NOMO-1 treated with dmso at 0.1 percent for 144 hours (cell line): ENCODE results near the gene CFAP90.

Experiments used
- DNase-seq: peaks from one replicate; lab custom pipeline; 2025; ENCODE audit not compliant: unreplicated experiment; lab: John Stamatoyannopoulos, UW

CFAP90 gene, protein sequence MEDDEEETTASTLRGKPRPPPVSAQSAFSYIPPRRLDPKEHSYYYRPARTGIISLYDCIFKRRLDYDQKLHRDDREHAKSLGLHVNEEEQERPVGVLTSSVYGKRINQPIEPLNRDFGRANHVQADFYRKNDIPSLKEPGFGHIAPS

DNA sequence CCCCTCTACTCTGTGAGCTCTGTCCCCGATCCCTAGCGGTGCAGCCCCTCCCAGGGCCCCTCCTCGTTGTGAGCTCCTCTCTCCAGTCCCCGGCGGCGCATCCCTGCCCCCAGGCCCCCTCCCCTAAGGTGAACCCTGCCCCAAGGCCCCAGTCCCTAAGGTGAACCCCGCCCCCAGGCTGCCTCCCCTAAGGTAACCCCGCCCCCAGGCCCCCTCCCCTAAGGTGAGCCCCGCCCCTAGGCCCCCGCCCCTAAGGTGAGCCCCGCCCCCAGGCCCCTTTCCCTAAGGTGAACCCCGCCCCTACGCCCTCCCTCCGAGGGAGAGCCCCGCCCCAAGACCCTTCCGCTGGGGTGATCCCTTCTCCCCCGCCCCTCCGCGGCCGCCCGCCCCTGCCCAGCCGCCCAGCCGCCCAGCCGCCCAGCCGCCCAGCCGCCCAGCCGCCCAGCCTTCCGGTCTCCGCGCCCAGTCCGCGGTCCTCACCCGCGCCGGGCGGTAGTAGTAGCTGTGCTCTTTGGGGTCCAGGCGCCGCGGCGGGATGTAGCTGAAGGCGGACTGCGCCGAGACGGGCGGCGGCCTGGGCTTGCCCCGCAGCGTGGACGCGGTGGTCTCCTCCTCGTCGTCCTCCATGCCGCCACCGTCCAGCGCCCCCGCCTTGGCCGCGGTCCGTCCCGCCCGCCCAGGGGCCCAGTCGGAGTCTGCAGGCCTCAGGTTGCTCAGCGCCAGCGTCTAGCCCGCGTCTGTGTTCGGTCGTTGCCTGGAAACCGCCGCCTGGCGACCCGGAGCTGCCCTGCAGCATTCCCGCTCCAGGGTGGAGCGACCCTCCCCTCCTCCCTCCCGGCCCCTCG, at the start of gene CFAP90:
CFAP90 (minus strand) TSS at position 739 of the 845 bp plus-strand sequence; CDS start at position 627, 112 bp downstream.
- DNase-seq = no peak

DNA sequence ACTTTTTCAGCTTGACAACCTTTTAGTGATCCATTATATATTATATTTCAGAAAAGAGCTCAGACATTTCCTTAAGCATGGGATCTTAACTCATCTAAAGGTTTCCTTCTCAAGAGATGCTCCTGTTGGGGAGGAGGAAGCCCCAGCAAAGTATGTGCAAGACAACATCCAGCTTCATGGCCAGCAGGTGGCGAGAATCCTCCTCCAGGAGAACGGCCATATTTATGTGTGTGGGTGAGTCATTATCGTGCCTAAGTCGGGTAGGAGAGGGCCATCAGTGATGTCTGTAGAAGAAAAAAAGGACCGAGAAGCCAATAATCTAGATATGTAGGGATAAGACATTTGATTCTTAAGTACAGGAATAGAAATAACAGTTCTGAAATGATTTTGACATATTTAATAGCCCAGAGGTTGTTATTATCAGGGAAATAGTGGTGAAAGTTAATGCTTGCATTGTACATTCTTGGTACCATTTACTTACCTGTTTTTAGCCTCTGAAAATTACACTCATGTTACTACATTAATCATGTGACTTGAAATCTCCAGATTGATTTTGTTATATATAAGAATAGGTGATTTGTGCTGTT, 46.2 kb upstream of the CFAP90 start:
- DNase-seq = peak; percentile 26

DNA sequence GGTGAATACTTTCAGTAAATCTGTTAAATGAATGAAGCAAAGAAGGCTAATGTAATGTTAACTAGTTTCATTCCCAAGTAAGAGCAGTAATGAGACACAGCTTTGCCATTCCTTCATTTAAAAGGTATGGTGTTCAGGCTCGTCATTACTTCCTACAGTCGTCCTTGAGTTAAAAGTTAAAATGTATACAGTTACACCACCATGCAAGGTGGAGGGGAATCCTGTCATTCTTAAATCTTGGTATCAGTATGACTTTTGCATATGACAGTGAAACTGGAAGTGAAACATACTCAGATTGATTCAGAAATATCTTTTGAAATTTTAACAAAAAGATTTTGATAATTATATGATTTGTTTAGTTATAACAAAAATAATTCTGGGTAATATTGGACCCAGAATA, 43.9 kb upstream of the CFAP90 start:
- no peak for DNase-seq

DNA sequence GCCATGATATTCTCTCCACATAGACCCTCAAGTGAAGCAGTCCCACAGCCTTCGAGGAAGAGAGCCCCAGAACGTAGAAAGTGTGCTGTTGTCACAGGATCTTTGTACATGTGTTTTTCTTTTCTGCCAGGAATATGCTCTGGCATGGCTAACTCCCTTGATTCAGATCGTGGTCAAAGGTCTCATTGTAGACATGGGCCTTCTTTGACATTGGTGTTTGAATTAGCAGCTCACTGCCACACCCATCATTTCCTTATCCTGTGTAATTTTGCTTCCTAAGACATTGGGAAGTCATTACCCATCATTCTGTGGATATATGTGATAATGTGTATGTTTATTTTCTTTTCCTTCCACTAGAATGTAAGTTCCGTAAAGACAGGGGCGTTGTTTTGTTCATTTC, 43.5 kb upstream of the CFAP90 start:
- no peak for DNase-seq

DNA sequence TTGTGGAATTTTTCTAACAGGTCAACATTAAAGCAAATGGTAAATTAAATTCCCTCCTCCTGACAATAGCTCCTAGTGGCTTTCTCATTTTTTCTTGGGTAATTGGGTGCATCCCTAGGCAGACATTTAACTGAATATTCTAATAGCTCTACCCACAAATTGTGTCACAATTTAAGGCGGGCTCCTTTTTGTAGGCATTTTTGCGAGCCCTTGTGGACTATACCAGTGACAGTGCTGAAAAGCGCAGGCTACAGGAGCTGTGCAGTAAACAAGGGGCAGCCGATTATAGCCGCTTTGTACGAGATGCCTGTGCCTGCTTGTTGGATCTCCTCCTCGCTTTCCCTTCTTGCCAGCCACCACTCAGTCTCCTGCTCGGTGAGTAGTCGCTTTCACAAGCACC, 38.0 kb upstream of the CFAP90 start:
- DNase-seq = no peak

DNA sequence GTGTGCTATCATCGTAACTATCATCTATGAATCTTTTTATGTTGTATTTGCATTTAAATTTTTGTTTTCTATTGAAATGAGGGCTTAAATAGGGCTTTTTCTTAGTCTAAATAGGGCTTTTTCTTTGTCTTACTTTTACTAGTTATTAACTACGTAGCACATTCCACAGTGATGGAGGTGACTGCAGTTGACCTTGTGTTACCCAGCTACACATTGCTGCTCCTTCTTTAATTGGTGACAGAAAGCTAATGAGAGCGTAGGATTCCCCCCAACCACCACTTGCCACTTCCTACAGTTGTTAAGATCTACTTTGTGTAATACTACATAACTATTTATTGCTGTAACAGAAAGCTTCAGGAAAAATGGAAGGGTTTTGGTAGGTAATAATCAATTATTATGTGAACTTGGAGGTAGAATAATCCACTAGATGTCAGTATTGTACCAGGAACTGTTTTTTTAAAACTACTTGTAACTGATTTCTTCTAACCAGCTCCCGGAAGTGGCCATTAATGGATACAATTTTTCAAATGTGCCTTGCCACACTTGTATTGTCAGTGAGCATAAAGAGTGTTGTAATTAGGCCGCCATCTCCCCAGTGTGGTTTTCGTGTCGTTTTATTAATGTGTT, 36.0 kb upstream of the CFAP90 start:
- peak; percentile 15 for DNase-seq

DNA sequence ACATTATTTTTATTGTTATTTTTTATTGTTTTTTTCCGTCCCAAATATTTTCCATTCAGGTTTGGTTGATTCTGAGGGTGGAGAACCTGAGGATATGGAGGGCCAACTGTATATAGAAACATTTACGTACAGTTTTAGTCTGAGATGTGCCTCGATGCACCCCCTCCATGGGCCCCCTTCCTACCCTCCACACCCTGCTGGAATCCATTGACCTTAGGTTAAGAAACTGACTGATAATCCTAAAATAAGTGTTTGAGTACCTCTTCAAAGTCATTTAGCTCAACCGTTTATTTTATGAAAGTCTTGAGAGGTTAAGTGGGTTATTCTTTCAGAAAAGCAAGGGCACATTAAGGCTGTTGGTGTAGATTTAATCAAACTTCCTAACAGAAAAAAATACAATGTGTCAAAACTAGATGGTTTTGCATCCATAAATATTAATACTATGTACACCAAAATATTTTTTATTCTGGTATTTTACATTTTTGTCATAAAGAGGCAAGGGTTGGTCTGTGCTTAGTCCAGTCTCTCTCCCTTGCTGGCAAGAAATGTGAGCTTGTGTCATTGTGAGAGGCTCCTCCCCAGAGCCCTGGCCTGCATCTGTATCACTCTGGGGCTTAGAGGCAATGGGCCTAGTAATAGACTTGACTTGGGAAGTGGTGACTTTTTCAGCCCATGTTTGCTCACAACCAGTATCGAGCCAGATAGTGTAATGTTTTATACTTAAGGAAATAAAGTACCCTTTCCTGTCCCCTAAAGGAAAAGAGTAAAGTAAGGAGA, 33.7 kb upstream of the CFAP90 start:
- no peak for DNase-seq

DNA sequence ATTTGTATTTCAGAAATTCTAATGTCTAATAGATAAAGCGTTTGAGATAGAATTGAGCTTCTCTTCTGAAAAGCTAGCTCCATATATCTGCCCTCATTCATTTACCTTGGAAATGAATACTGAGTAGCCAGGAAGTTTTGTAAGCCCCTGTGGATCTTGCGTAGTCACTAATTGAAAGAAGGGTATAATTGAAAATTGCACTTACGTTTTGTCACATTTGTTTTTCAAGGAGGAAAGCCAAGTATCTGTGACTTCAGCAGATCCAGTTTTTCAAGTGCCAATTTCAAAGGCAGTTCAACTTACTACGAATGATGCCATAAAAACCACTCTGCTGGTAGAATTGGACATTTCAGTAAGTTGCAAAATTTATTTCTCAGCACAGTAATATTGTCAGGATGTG, 32.0 kb upstream of the CFAP90 start:
- DNase-seq = no peak

DNA sequence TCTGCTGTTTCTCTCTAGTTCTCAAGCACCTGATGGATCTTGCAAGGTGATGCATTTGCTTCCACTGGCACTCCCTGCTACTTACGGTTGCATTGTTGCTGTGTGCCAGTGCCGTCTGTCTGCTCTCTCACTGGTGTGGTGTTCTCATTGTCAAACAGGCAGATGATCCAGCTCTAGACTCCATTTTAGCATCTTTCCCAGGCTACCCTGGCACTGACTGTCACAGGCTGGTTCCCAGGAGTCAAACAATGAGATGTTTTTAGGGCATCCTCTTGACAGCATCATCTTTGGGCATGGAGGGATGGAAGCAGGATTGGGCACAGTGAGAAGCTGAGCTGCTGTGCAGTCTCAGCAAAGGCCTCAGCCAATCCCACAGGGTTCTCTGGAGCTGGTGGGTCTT, 30.9 kb upstream of the CFAP90 start:
- DNase-seq = no peak

DNA sequence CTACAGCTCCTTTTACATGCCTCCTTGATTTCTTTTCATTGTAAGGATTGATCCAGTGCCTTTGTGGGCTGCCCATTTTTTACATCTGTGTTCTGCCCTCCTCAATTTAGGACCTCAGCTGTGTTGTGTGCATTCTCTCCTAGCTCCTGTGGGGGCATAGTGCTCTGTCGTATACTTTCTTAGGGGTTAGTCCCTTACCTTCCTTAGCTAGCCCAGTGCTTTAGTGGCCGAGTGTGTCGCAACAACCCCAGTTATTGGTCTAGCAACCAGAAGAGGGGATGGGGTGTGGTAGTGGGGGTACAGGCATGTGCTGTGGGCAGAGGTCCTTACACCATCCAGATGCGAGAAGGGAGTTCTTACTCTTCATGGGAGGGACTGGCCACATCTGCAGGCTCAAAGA, 30.2 kb upstream of the CFAP90 start:
- peak; percentile 26 for DNase-seq

DNA sequence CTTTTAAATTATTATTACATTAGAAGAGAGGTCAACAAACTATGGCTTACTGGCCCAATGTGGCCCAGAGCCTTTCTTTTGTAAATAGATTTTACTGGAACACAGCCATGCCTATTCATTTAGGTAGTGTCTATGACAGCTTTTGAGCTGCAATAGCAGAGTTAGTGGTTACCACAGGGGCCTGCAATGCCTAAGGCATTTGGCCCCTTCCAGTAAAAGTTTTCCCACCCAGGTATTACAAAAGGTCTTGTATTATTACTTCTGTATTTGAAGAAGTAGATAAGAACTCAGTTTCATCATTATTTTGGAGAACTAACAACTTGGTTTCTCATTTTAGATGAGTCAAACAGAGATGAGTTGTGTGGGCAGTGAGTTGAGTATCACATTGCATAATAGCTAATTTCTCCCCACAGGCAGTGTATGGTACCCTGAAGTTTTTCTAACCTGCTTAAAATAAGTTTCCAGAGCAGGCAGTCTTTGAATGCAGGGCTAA, 27.5 kb upstream of the CFAP90 start:
- peak; percentile 90 for DNase-seq

DNA sequence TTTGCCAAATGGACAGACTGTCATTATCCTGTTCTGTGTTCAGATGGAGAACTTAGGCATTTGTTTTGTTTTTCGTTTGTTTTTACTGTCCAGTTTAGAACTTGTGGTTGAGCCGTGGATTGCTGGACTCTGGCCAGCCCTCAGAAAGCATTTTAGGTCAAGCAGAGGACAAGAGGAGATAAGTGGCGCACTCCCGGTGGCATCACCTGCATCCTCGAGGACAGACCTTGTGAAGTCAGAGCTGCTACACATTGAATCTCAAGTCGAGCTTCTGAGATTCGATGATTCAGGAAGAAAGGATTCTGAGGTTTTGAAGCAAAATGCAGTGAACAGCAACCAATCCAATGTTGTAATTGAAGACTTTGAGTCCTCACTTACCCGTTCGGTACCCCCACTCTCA, 26.9 kb upstream of the CFAP90 start:
- no peak for DNase-seq

DNA sequence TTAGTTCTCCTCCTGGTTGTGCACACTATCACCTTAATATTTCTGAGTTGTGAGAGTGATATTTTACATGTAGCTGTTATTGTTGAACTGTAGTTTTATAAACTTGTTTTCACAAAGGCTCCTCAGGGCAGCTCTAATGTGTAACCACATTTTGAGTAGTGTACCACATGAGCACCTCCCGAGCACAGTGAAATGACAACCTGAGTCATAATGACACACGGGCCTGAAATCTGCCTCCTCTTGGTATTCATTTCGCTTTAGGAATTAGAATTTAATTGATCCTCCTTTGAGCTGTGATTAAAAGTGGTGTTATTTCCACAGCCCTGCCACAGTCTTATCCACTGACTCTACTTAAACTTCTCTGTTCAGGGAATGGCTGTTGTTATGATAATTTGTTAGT, 25.9 kb upstream of the CFAP90 start:
- no peak for DNase-seq

DNA sequence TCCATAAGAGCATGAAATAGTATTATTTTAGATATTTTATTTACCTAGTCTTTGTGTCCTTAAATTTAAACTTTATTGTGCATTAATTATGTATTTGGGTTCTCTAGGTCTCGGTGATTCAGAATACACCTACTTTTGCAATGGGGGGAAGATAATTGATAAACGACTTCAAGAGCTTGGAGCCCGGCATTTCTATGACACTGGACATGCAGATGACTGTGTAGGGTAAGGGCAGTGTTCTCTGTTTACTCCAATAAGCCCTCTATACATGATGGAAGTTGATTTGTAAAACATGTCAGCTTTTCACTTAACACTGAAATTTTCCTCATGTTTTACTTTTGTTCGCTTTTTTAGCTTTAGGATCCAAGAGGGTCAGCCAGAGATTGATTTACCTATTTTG, 24.2 kb upstream of the CFAP90 start:
- no peak for DNase-seq

DNA sequence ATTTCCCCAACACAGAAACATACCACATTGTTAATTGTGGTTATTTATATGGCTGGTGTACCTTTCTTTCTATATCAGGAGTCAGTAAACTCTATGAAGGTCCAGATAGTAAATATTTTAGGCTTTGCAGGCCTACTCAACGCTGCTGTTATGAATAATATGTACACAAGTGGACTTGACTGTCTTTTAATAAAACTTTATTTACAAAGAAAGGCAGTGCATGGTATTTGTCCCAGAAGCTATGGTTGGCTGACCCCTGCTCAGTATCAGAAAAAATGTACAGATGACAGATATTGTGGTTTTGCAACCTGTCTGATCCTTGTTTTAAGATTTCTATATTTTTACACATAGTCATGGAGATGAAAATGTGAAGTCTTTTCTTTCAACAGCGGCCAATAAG, 23.7 kb upstream of the CFAP90 start:
- no peak for DNase-seq

DNA sequence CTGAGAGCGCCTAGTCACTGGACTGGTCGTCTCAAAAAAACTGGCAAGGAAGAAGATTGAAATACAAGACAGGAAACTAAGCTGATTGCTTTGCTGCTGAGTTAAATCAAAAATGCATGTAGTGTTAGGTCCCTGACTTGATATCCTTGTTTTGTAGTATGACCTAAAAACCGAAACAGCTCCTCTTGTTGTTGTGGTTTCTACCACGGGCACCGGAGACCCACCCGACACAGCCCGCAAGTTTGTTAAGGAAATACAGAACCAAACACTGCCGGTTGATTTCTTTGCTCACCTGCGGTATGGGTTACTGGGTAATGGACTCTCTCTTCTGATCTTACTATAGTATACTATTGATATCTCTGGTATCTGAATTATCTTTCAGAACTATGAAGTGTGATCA, 22.3 kb upstream of the CFAP90 start:
- DNase-seq = no peak

DNA sequence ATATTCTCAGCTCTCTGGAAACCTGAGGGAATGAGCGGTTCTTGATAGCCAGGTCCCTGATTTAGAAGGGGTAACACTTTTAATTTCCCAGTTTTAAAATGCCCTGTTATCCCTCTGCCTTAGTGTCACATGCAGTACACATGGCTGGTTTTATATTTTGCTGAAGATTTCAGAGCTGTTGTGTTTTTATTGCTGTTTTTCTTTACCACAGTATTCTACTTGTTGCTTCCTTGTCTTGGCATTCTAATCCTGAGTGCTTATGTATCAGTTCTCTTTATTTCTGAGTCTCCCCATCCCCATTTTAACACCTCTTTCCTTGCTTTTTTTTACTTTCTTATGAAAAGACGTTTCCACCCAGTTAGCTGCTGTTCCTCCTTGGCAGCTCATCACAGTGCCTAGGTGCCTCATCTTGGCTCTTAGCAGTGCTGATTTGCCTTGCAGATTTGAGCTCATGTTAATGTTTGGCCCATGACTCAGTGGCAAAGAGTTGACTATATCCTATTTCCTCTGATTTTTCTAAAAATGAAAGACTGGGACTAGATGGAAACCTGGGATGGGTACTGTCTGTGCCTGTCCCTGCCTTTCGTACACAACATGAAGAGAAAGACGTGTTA, 21.7 kb upstream of the CFAP90 start:
- DNase-seq = no peak

DNA sequence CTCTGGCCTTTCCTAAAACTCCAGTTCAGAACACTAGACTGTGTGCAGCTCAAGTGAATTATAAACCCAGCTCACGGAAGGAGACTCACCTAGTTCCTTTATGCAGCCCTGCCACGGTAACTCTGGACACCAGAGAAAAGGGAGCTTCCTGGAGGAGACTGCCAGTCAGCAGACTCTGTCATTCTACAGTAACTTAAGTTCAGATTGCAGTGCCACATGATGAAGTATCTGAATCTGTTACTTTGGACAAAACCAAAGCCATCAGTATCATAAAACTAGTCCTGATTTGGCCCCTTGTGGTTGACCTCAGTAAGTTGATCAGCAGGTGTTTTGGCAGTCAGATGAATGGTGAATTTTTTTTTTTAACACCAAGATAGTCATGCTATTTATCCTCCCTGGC, 20.7 kb upstream of the CFAP90 start:
- no peak for DNase-seq

DNA sequence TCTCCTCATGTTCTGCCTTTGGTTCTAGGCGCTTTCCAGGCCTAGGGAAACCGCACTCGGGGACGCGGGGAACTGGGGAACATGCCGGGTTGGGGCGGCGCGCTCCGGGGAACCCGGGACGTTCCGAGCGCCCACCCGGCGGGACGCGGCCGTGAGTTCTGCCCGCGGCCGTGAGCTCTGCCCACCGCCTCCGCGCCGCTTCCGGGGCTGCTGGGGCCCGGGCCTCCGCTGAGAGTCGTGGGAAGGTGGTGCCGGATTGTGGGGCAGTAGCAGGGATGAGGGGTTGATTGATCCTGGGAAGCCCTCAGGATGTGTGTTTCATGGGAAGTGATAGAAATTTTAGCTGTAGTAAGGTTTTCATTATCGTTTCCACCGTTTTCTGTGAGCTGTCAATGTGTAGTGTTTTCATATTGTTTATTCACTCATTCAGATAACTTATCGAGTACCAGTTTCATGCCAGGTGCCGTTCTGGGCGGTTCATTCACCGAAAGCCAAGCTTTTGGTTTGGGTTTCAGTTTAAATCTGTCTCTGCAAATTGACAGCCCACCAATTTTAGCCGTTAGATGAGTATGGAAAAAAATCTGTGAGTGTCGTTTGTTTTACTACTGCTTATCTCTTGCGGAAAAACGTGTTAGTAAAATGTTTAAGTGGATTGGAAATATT, 18.7 kb upstream of the CFAP90 start:
- DNase-seq = no peak
